ENCODE results near the gene SERPIND1. TPM values are rescaled to one million over a fixed set of nuclear protein-coding genes. Genes with fewer than 3 reads are reported as not detected.

SERPIND1 gene
- total RNA-seq, 6 donors from 2014 or later = 0.57 to 2.6 (median 0.76) TPM; not detected in 2

GRCh38 chr22:20751185-20751851 lies 22.6 kb upstream of the SERPIND1 start:
- Histone ChIP-seq H3K4me1 (peaks cover 7 to 36% (median 30%) of the 10 kb centered on the region in 4 donors), H3K4me3 (no peak overlapping the region), H3K36me3 (peaks cover 17 to 72% (median 43%) of the 10 kb centered on the region in 4 donors), H3K9me3 (no peaks in the 10 kb centered on the region), H3K27ac (peak overlapping the region in 1 of 4 donors; percentile 14), H3K27me3 (no peaks in the 10 kb centered on the region)
- DNase-seq = no peak
- ATAC-seq (ENCODE audit: low FRiP score in 2 of 2) = no peak
- WGBS, 2 donors = 82 to 95% methylated on average over 7 to 18 of the region's 18 CpGs
- TF ChIP-seq CTCF (IDR thresholded peaks at IDR 0.05) (no peak), EP300 (IDR thresholded peaks at IDR 0.05) (no peak), POLR2AphosphoS5 (IDR thresholded peaks at IDR 0.05) (no peak), POLR2A (IDR thresholded peaks at IDR 0.05) (no peak)

DNA sequence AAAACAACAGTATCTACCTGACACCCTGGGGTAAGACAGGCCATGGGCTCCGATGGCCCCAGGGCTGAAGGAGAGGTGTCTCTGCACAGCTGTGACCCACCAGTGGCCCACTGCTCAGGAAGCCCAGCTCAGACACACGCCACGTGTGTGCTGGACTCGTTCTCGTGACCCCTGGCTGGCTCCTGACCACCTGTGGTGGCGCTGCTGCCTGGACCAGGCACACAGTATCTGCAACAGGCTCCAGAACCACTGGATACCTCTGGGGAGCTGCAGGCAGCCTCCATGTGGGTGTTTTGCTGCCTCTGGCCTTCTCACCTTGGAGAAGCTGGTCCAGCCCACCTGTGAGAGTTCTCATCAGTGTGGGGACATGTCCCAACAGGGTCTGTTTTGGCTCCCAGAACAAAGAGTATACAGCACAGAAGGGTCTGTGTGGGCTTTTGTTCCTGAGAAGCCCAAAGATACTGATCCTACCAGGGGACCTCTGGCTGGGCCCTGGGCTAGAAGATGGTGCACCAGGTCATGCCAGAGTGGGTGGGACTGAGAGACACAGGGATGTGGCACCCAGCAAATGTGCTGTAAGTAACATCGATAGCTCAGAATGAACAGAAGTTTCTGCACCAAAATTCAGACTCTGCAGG lies 21.7 kb upstream of the SERPIND1 start:
- Histone ChIP-seq H3K27me3 (no peaks in the 10 kb centered on the region), H3K4me3 (no peak overlapping the region), H3K4me1 (peaks cover 7 to 36% (median 29%) of the 10 kb centered on the region in 4 donors), H3K27ac (no peak overlapping the region), H3K36me3 (peaks cover 13 to 67% (median 37%) of the 10 kb centered on the region in 4 donors), H3K9me3 (no peaks in the 10 kb centered on the region)
- WGBS, 2 donors = 94 to 100% methylated on average over 2 to 7 of the region's 7 CpGs
- ATAC-seq (ENCODE audit: low FRiP score in 2 of 2) (no peak), DNase-seq (no peak)
- TF ChIP-seq EP300 (IDR thresholded peaks at IDR 0.05) (no peak), POLR2A (IDR thresholded peaks at IDR 0.05) (no peak), CTCF (IDR thresholded peaks at IDR 0.05) (no peak), POLR2AphosphoS5 (IDR thresholded peaks at IDR 0.05) (no peak)

GRCh38 chr22:20752873-20753272 lies 21.0 kb upstream of the SERPIND1 start:
- H3K4me1 ChIP-seq = peaks cover 7 to 35% (median 29%) of the 10 kb centered on the region in 4 donors
- ATAC-seq (ENCODE audit: low FRiP score in 2 of 2) (no peak), DNase-seq (no peak)
- H3K27me3 ChIP-seq = no peaks in the 10 kb centered on the region
- H3K36me3 ChIP-seq = peaks cover 13 to 67% (median 39%) of the 10 kb centered on the region in 4 donors
- no peak overlapping the region for H3K27ac ChIP-seq
- H3K4me3 ChIP-seq = no peak overlapping the region
- H3K9me3 ChIP-seq = no peaks in the 10 kb centered on the region
- TF ChIP-seq EP300 (IDR thresholded peaks at IDR 0.05) (no peak), POLR2AphosphoS5 (IDR thresholded peaks at IDR 0.05) (no peak), POLR2A (IDR thresholded peaks at IDR 0.05) (no peak), CTCF (IDR thresholded peaks at IDR 0.05) (no peak)
- WGBS, 2 donors = 95 to 98% methylated on average over 10 of the region's 10 CpGs

- no peak overlapping the region for H3K27ac ChIP-seq
- ATAC-seq (ENCODE audit: low FRiP score in 2 of 2) = no peak
- no peak overlapping the region for H3K4me3 ChIP-seq
- peaks cover 0 to 2% (median 0%) of the 10 kb centered on the region in 4 donors for H3K4me1 ChIP-seq
- 76 to 84% methylated on average over 3 of the region's 3 CpGs for WGBS, 2 donors
- no peaks in the 10 kb centered on the region for H3K27me3 ChIP-seq
- TF ChIP-seq POLR2AphosphoS5 (IDR thresholded peaks at IDR 0.05) = no peak
- no peak for TF ChIP-seq CTCF (IDR thresholded peaks at IDR 0.05)
- no peak for TF ChIP-seq POLR2A (IDR thresholded peaks at IDR 0.05)
- TF ChIP-seq EP300 (IDR thresholded peaks at IDR 0.05) = no peak
- no peak for DNase-seq
- peaks cover 13 to 58% (median 30%) of the 10 kb centered on the region in 4 donors for H3K36me3 ChIP-seq
- H3K9me3 ChIP-seq = no peaks in the 10 kb centered on the region
These were observed 17.1 kb upstream of the SERPIND1 start for GRCh38 chr22:20756846-20757245.

Data from upper lobe of left lung (tissue), 6 donors.